GM15510 (cell line): ENCODE data around the gene STT3B.

Experiments
- POLR2A ChIP-seq: IDR thresholded peaks from 3 replicates; pipeline ENCODE4 v1.6.1; 2011; ENCODE audit warnings: borderline replicate concordance; ENCODE audit not compliant: insufficient read length; ENCODE audit errors: extremely low read depth

STT3B gene

DNA sequence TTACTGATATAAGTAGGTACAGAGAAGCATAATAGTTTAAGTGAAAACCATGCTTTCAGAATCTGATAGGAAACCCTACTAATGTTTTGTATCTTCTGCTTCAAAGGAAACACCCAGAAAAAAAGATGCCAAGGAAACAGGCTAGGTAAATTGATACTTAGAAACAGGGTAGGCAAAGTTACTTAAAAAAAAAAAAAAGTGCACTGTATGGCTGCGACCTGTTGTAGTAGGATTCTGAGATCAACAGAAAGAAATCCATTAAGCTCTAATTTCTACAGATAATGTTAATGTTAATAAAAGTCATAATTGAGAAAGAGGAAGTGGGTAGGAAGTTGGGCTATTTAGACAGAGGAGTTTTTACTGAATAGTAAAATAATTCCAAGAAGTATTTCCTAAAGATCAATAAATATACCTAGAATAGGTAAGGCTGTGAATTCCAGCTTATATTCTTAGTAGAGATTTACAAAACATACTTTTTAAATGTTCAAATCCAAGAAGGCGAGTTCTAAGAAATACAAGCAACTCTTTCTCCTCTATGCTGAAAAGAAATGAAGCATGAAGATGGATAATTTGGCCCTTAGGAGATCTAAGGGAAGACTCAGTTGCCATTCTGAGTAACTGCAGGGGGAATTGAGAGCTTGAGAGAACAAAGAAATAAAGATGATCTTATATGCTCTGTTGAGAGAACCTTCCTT is 24.1 kb upstream of the STT3B start:
- TF ChIP-seq POLR2A, result no peak

DNA sequence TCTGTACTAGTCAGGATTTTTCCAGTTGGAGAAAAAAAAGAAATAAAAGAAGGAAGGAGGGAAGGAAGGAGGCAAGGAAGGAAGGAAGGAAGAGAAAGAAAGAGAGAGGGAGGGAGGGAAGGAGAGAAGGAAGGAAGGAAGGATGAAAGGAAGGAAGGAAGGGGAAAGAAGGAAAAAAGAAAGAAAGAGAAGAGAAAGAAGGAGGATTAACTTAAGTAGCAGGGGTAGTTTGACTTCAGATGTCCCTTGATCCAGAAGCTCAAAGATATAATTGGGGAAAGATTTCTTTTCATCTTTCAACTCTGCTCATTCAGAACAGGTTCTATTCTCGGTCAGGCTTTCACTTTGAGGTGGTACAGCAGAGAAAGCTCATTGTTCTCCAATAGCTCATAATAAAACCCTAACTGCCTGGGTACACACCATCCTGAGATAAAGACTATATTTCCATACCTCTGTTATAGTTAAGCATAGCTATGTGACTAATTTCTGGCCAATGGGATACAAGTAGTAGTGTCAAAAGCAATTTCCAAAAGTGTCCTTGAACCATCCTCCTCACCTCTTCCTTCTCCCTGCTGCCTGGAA is 23.5 kb upstream of the STT3B start:
- no peak for TF ChIP-seq POLR2A

DNA sequence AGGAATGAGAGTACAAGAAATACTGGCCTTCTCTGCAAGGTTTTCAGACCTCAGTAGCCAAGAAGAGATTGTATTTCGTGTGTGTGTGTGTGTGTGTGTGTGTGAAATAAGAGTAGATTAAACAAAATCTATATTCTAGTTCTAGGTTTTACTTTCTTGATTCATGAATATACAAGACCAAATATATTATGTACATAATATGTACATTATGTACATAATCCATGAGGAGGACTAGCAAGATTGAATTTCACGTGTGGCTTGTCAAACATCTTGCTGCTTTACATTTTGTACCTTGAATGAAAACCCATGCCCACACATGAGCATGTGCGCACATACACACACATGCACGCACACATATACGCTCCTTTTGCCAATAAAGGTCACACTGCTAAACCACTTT is 18.2 kb upstream of the STT3B start:
- TF ChIP-seq POLR2A, result no peak

DNA sequence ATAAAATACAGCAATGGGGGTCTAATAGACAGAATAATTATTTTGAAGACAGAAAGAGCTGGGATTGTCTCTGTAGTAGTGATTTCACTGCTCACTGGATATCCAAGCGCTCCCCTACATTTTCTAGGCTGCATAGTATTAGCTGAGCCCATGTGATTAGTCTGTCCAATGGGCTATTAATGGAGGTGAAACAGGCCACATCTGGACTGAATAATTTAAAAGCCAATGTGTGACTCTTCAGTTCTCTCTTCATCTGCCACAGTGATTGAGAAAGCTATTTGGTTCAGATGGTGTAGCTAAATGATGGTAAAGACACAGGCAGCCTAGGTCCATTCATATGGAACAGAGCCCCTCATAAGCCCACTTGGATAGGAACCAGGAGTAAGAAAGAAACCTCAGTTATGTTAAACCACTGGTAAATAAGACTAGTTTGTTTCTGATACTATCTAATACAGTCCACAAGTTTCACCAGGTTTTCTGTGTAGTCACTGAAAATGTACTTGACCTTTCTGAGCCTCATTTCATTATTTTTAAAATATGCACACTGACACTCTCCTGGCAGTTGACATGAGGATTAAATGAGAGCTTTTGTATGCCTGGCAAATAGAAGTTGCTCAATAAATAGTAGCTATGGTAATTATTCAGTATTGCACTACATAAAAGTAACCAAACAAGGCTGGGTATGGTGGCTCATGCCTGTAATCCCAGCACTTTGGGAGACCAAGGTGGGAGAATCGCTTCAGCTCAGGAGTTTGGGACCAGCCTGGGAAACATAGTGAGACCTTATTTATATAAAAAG is 17.0 kb upstream of the STT3B start:
- no peak for TF ChIP-seq POLR2A

DNA sequence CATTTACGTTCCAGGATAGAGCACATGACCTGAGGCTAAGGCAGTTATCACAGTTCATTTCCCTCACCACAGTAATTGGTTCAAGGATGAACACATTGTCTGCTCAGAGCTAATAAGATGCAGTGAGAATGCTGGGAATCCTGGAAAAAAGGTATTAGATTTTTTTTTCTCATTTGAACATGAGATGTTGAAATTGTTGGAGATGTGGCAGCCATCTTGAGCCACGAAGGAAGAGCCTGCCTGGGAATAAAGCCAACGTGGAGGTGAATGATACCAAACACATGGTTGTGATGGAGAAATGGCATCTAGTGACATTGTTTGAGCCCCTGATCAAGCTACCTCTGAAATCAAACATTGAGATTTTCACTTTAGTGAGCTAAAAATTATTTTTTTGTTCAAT is 16.0 kb upstream of the STT3B start:
- TF ChIP-seq POLR2A, result no peak

DNA sequence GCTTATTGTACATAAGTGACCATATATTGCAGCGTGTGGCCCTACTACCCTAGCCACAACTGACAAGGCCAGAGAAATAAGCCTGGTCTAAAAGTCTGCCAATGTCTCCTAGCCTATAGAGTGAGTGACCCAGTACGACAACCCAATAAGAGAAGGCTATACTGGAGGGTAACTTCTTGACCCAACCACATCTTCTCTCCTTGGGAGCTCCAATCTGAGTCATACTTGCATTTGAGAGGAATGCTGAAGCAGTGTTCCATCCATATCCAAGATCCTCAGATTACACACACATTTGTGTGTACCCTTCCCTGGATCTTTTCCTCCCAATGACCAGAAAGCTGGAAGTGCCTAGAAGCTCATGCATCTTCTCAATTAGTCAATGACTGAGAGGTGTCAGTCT is 11.3 kb upstream of the STT3B start:
- TF ChIP-seq POLR2A, result no peak

DNA sequence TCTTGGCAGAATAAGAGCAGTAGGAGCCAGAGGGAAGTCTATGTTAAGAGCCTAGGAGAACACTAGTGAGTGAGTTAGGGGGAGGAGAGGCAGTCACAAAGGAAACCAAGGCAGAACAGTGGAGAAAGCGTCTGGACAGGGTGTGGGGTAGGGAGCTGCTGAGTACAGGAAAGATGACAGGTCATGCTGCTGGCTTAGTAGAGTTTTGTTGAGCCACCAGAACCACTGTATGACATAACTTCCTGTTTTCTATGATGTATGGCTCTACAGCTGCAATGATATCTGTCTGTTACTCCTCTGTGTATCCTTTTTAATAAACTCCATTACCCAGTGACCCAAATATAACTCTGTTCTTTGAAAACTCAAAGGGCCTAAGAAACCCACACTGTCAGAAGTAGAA is 10.6 kb upstream of the STT3B start:
- no peak for TF ChIP-seq POLR2A

DNA sequence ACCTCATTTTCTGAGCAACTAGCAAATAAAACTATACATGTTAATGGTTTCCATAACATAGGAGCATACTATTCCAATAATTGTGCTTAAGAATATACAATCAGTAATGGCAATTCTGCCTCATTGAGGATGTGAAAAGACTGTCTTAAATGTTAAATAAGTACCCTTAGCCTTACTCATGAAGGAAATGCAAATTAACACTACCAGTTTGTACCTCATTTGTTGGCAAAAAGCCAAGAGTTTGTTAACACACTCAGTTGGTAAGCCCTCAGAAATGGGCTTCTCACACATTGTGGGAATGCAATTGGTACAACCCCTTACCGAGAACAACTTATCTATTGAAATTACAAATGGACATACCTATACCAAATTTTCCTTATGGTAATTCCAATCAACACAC is 9.2 kb upstream of the STT3B start:
- TF ChIP-seq POLR2A, result no peak

DNA sequence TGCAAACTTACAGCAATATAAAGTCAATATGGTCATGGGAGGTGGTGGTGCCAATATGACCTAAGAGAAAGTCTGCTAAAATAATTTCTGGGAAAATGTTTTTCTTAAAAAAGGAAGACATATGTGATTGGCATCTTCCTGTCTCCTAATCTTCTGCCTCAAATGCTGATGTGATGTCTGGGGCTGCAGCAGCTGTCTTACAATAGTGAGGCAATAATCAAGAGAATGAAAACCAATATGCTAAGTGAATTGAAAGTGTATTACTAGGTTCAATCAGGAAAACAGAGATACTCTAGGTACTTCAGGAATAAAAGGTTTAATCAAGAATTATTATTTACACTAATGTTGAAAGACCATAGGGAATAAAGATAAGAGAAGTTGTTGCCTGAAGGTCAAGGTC is 7.2 kb upstream of the STT3B start:
- no peak for TF ChIP-seq POLR2A

DNA sequence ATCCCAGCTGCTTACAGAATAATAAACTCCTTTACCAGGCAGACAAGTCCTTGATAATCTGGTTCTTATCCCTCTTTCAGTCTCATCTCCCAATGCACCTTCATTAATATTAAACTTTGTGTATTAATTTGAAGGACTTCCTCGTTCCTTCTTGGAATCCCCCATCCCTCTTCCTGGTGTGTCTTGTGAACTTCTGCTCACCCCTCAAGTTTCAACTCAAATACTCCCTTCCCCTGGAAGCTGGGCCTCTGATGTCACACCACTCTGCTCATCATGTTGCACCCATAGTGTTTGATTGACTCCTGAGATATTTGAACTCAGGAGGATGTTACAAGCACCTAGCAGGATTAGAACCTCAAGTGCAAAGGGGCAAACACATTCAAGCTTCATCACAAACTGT is 3.3 kb upstream of the STT3B start:
- TF ChIP-seq POLR2A, result no peak

DNA sequence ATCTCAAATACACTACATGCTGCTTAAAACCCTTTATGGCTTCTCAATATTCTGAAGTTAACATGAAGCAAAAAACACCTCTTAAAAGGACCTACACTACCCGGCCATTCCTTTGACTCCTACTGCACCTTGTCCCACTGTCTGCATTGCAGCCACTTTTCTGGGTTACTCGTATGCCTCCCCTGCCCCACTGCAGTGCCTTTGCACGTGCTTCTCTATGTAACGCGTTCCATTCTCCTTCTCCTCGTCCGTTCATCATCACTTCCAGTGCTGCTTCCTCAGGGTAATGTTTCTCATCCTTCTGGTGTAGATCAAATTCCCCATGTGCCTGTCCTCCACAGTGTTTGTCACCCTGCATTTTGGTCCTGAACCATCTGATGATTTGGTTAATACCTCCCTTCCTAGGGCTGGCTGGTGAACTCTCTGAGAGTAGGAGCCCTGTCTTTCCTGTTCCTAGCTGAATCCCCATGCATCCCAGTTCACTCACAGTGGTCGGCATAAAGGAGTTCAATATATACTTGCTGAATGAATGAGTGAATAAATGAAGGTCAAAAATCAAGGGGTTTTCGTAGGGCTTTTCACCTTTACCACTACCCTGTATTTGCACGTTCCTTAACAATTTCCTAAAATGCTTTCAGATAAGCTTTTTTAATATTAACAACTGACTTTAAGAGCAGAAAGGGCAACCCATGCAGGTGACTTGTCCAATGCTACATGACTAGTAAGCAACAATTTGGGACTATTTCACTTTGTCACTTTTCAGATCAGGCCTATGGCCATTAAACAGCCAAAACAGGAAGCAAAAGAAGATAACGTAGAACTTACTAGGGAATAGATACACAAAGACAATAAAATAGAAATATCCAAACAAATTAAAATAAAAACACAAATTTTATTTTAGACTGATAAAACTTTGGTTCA is 2.4 kb upstream of the STT3B start:
- TF ChIP-seq POLR2A, result no peak

DNA sequence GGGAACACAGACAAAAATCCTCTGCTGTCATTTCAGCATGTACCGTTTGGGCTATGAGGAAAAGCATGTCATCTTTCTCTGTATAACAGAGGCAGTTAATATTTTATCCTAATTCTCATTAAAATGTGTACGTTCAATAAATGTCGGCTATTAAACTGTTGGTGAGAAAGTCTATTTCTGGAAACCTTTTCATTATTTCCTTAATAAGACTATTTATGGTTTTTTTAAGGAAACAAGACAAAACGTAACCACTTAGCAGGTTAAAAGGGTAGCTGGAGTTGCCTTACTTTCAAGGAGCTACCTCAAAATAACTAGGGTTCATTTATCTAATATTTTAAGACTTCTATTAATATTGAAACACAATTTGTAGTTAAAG is 1.8 kb upstream of the STT3B start:
- no peak for TF ChIP-seq POLR2A

DNA sequence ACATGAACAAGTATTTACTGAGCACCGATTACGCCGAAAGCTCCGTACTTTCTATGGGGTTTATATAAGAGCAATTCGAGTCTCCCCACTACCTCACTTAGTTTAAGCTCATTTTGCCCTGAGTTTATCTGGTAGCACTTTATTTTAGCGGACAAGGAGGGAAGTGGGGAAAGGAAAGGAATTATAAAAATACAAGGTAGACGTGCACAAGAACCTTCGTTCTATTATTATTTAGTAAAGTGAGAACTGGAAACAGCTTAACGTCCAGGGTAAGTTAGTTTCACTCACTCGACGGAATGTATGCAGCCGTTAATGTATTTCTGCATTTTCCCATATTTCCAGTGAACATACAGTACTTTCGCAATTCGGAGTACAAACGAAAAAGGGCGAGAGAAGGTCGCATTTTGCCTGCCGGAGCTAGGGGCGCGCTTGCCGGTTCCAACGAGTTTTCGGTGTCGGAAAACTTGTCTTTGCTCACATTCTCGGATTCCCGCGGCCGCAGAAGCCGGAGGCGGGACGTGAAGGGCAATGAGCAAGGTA is 1.2 kb upstream of the STT3B start:
- no peak for TF ChIP-seq POLR2A

DNA sequence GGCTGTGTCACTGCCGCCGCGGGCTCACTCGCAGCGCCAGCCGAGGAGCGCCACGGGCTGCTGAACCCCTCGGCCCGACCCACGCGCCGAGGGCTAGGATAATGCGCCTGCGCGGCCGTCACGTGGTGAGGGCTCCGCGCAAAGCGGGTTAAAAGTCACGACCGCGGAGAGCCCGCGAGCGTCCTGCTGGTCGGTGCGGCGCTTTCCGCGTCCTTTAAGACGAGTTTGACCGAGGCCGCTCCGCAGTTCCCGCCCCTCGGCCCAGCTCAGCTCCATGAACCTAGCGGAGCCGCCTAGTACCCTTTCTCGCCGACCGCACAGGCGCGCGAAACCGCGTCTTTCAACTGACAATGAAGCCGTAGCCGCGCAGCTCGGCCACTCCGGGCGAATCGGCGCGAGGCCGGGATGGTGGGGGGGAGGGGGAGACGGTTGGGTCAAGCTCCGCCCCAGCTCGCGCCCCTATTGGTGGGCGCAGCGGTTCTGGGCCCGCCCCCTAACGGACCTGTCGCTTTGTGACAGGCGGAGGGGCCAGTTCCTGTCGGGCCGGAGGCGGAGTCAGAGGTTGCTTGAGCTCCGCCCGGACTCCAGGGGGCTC is 636 bp upstream of the STT3B start:
- TF ChIP-seq POLR2A, result peak; percentile 82
